ENCODE measurements around the gene PTPRK.

Gene PTPRK

GRCh38 chr6:128057946-128058345 is 462.5 kb downstream of the PTPRK start:
- no peak for DNase-seq

- no peak for DNase-seq
Measured at GRCh38 chr6:128057541-128057940, 462.9 kb downstream of the PTPRK start.

- no peak for DNase-seq
Measured at GRCh38 chr6:128053109-128053508, 467.3 kb downstream of the PTPRK start.

- DNase-seq = no peak
Measured at GRCh38 chr6:128047989-128048388, 472.4 kb downstream of the PTPRK start.

- DNase-seq = no peak
Measured at GRCh38 chr6:128046033-128046432, 474.4 kb downstream of the PTPRK start.

- no peak for DNase-seq
Measured at GRCh38 chr6:128039543-128039942, 480.9 kb downstream of the PTPRK start.

- DNase-seq = no peak
Measured at GRCh38 chr6:128036808-128037570, 483.4 kb downstream of the PTPRK start.

- DNase-seq = no peak
Measured at GRCh38 chr6:128033156-128033555, 487.2 kb downstream of the PTPRK start.

- no peak for DNase-seq
Measured at GRCh38 chr6:128032042-128032441, 488.4 kb downstream of the PTPRK start.

GRCh38 chr6:128029826-128030225 is 490.6 kb downstream of the PTPRK start:
- no peak for DNase-seq

- DNase-seq = no peak
Measured at GRCh38 chr6:128028183-128028582, 492.2 kb downstream of the PTPRK start.

- no peak for DNase-seq
Measured at GRCh38 chr6:128025478-128025877, 494.9 kb downstream of the PTPRK start.

GRCh38 chr6:128024969-128025368 is 495.4 kb downstream of the PTPRK start:
- no peak for DNase-seq

GRCh38 chr6:128024046-128024445 is 496.4 kb downstream of the PTPRK start:
- DNase-seq = no peak

GRCh38 chr6:128018821-128019220 is 501.6 kb downstream of the PTPRK start:
- no peak for DNase-seq

GRCh38 chr6:128017288-128017687 is 503.1 kb downstream of the PTPRK start:
- DNase-seq = no peak

- DNase-seq = no peak
Measured at GRCh38 chr6:128007658-128008057, 512.7 kb downstream of the PTPRK start.

- DNase-seq = no peak
Measured at GRCh38 chr6:128005009-128005408, 515.4 kb downstream of the PTPRK start.

- no peak for DNase-seq
Measured at GRCh38 chr6:128000363-128000762, 520.0 kb downstream of the PTPRK start.

GRCh38 chr6:127998985-127999384 is 521.4 kb downstream of the PTPRK start:
- no peak for DNase-seq

- DNase-seq = no peak
Measured at GRCh38 chr6:127997496-127998164, 522.8 kb downstream of the PTPRK start.

- no peak for DNase-seq
Measured at GRCh38 chr6:127996925-127997324, 523.5 kb downstream of the PTPRK start.

- DNase-seq = no peak
Measured at GRCh38 chr6:127992144-127992543, 528.3 kb downstream of the PTPRK start.

- no peak for DNase-seq
Measured at GRCh38 chr6:127990074-127990473, 530.3 kb downstream of the PTPRK start.

GRCh38 chr6:127980996-127981395 is 539.4 kb downstream of the PTPRK start:
- DNase-seq = no peak
